HEK293T (cell line): ENCODE measurements around the gene MYOF.

Experiments
- CTCF ChIA-PET: fragments of 350-600 bp; formaldehyde crosslinking; extraction: SDS; loops from one replicate; lab custom pipeline; 2021; ENCODE audit warnings: antibody characterized with exemption, inconsistent platforms; lab: Yijun Ruan, JAX
- POLR2A ChIA-PET: fragments of 350-600 bp; formaldehyde crosslinking; extraction: SDS; loops from one replicate; lab custom pipeline; 2020; ENCODE audit warnings: antibody characterized with exemption, inconsistent platforms; lab: Yijun Ruan, JAX
- DNase-seq: peaks from one replicate; pipeline ENCODE4 v3.0.0; 2012; ENCODE audit warnings: mixed read lengths; ENCODE audit errors: extremely low spot score
- ARNT ChIP-seq: fragments of 450-650 bp; IDR thresholded peaks from 2 replicates; pipeline ENCODE4 v1.6.1; 2017; ENCODE audit warnings: mild to moderate bottlenecking
- BHLHE40 ChIP-seq: fragments of 450-650 bp; IDR thresholded peaks from 2 replicates; pipeline ENCODE4 v1.6.1; 2016; ENCODE audit warnings: mild to moderate bottlenecking, moderate library complexity, borderline replicate concordance
- CTBP1 ChIP-seq: fragments of 450-650 bp; IDR thresholded peaks from 2 replicates; pipeline ENCODE4 v1.6.1; 2016; ENCODE audit warnings: borderline replicate concordance
- ELF4 ChIP-seq: fragments of 450-650 bp; IDR thresholded peaks from 2 replicates; pipeline ENCODE4 v1.6.1; 2017; ENCODE audit warnings: antibody characterized with exemption
- FOXA1 ChIP-seq: fragments of 450-650 bp; IDR thresholded peaks from 2 replicates; pipeline ENCODE4 v1.6.1; 2016; ENCODE audit warnings: mild to moderate bottlenecking
- FOXK2 ChIP-seq: fragments of 450-650 bp; IDR thresholded peaks from 2 replicates; pipeline ENCODE4 v1.6.1; 2016; ENCODE audit warnings: mild to moderate bottlenecking
- FOXM1 ChIP-seq: fragments of 450-650 bp; IDR thresholded peaks from 2 replicates; pipeline ENCODE4 v1.6.1; 2017; ENCODE audit warnings: mild to moderate bottlenecking, borderline replicate concordance
- HDGF ChIP-seq: fragments of 450-650 bp; IDR thresholded peaks from 2 replicates; pipeline ENCODE4 v1.6.1; 2017; ENCODE audit warnings: antibody characterized with exemption, borderline replicate concordance
- L3MBTL2 ChIP-seq: fragments of 450-650 bp; conservative IDR thresholded peaks from 2 replicates; pipeline ENCODE4 v1.6.1; 2016; ENCODE audit warnings: mild to moderate bottlenecking
- LEF1 ChIP-seq: fragments of 450-650 bp; IDR thresholded peaks from 2 replicates; pipeline ENCODE4 v1.6.1; 2017; ENCODE audit warnings: mild to moderate bottlenecking, borderline replicate concordance
- NFRKB ChIP-seq: fragments of 450-650 bp; IDR thresholded peaks from 2 replicates; pipeline ENCODE4 v1.6.1; 2016; ENCODE audit warnings: mild to moderate bottlenecking, moderate library complexity
- SP1 ChIP-seq: fragments of 450-650 bp; IDR thresholded peaks from 2 replicates; pipeline ENCODE4 v1.6.1; 2017
- SUZ12 ChIP-seq: fragments of 450-650 bp; IDR thresholded peaks from 2 replicates; pipeline ENCODE4 v1.6.1; 2016; ENCODE audit warnings: mild to moderate bottlenecking
- TARDBP ChIP-seq: fragments of 450-650 bp; IDR thresholded peaks from 2 replicates; pipeline ENCODE4 v1.6.1; 2016
- ZNF384 ChIP-seq: fragments of 450-650 bp; IDR thresholded peaks from 2 replicates; pipeline ENCODE4 v1.6.1; 2016
- TF ChIP-seq, protein P1 (sequence below): fragments of 450-650 bp; IDR thresholded peaks from 2 replicates; pipeline ENCODE4 v1.6.1; 2016

MYOF gene

DNA sequence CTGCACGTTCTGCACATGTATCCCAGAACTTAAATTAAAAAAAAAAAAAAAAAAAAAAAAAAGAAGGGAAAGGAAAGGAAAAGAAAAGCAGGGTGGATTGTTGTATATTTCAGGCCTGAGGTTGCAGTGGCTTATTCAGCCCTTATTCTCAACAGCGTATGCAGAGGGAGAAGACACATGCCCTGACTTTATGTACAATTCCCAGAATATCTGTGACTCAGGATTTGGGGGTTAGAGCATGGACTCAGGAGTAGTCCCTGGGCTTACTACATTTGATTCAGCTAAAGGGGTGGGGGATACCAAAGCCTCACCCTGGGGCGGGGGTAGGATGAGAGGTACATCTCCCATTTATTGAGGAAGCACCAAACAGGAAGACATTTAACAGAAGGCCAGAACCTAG is 137.4 kb downstream of the MYOF start:
- no peak for DNase-seq
- no peak for TF ChIP-seq ZNF384
- no peak for TF ChIP-seq FOXK2
- TF ChIP-seq, protein P1, sequence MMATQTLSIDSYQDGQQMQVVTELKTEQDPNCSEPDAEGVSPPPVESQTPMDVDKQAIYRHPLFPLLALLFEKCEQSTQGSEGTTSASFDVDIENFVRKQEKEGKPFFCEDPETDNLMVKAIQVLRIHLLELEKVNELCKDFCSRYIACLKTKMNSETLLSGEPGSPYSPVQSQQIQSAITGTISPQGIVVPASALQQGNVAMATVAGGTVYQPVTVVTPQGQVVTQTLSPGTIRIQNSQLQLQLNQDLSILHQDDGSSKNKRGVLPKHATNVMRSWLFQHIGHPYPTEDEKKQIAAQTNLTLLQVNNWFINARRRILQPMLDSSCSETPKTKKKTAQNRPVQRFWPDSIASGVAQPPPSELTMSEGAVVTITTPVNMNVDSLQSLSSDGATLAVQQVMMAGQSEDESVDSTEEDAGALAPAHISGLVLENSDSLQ, result no peak
- TF ChIP-seq TARDBP, result no peak
- no peak for TF ChIP-seq SUZ12
- TF ChIP-seq CTBP1, result no peak
- TF ChIP-seq NFRKB, result no peak
- TF ChIP-seq SP1, result no peak
- no peak for TF ChIP-seq FOXA1
- no peak for TF ChIP-seq FOXM1
- no peak for TF ChIP-seq L3MBTL2
- TF ChIP-seq ARNT, result no peak
- no peak for TF ChIP-seq HDGF
- no peak for TF ChIP-seq LEF1
- no peak for TF ChIP-seq BHLHE40
- no peak for TF ChIP-seq ELF4
- CTCF ChIA-PET, result interaction anchor here (0.6 kb wide), 1 partner anchor 228 kb away, joined by 3 read pairs; no protein-coding TSS in a partner anchor
- POLR2A ChIA-PET, result no interaction called here

- POLR2A ChIA-PET, result no interaction called here
- DNase-seq, result no peak
- CTCF ChIA-PET, result no interaction called here
- TF ChIP-seq HDGF (no peak), FOXM1 (no peak), SUZ12 (no peak), NFRKB (no peak), FOXK2 (no peak), ZNF384 (no peak), SP1 (no peak), ARNT (no peak), BHLHE40 (no peak), L3MBTL2 (no peak), LEF1 (no peak), ELF4 (no peak), TARDBP (no peak), CTBP1 (no peak), FOXA1 (no peak)
- TF ChIP-seq, protein P1, result no peak
Measured at GRCh38 chr10:93342921-93343320, 139.2 kb downstream of the MYOF start.

DNA sequence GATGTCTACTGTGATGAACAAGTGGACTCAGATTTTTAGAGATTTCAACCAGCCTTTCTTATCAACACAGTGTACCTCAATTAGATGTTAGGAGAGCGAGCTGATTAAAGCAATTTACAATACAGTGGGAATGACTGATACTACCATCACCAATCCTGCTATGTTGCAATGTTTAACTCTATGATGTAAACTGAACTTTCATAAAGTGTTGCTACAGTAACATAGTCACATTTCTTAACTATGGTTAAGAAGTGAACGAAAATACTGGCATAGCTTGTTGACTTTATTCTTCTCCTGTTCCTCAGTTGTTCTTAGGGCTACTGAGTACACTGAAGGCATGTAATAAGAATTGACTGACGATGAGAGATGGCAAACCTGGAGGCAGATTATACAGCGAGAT is 139.8 kb downstream of the MYOF start:
- DNase-seq, result no peak
- POLR2A ChIA-PET, result no interaction called here
- TF ChIP-seq, protein P1, result no peak
- no peak for TF ChIP-seq SP1
- no peak for TF ChIP-seq ZNF384
- no peak for TF ChIP-seq FOXK2
- no peak for TF ChIP-seq BHLHE40
- TF ChIP-seq NFRKB, result no peak
- no peak for TF ChIP-seq HDGF
- TF ChIP-seq L3MBTL2, result no peak
- no peak for TF ChIP-seq SUZ12
- CTCF ChIA-PET, result no interaction called here

- TF ChIP-seq NFRKB (no peak), HDGF (no peak), SUZ12 (no peak), LEF1 (no peak), FOXK2 (no peak), ZNF384 (no peak), BHLHE40 (no peak), FOXA1 (no peak)
- TF ChIP-seq, protein P1, result no peak
- DNase-seq, result no peak
- ChIA-PET POLR2A (no interaction called here), CTCF (no interaction called here)
Measured at GRCh38 chr10:93337309-93337721, 144.8 kb downstream of the MYOF start.

- CTCF ChIA-PET, result no interaction called here
- no peak for DNase-seq
- TF ChIP-seq CTBP1, result no peak
- no peak for TF ChIP-seq SUZ12
- TF ChIP-seq TARDBP, result no peak
- no peak for TF ChIP-seq L3MBTL2
- TF ChIP-seq BHLHE40, result no peak
- TF ChIP-seq SP1, result no peak
- TF ChIP-seq FOXM1, result no peak
- no peak for TF ChIP-seq FOXA1
- TF ChIP-seq, protein P1, result no peak
- no peak for TF ChIP-seq FOXK2
- TF ChIP-seq ARNT, result no peak
- no peak for TF ChIP-seq NFRKB
- no peak for TF ChIP-seq HDGF
- TF ChIP-seq ZNF384, result no peak
- no peak for TF ChIP-seq LEF1
- no peak for TF ChIP-seq ELF4
- POLR2A ChIA-PET, result no interaction called here
Measured at GRCh38 chr10:93336678-93337077, 145.5 kb downstream of the MYOF start.
